ENCODE results near the gene BCS1L.

- TF ChIP-seq EGR1 (IDR thresholded peaks at IDR 0.05) (no peak), CEBPB (IDR thresholded peaks at IDR 0.05) (no peak), REST (IDR thresholded peaks at IDR 0.05; ENCODE audit: low read depth) (no peak), NFIC (IDR thresholded peaks at IDR 0.05) (no peak)
Observed at GRCh38 chr2:218710687-218711549, 51.4 kb downstream of the BCS1L start, which contains the start of gene TTLL4.
